ENCODE results near the gene MDK. TPM values are rescaled to one million over a fixed set of nuclear protein-coding genes. Genes with fewer than 3 reads are reported as not detected.

The MDK gene
- total and polyA plus RNA-seq, 2 of the 4 experiments (the other 2 are of a cell fraction) = 25.8 to 377 TPM

DNA sequence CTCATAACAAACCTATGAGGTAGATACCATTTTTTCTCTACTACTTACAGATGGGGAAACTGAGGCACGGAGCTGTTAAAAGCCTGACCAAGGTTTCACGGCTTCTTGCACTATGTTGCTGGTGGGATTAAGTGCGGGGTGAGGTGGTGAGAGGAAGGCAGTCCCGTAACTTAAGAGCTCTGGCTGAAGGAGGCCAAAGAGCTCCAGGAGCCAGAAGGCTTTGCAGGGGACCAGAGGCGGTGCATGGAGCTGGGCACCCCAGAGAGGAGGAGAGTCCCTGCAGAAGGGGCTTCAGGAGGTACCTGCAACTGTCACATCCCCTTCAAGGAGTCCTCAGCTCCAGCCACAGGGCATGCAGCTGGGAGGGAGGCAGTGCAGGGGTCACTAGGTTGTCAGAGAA, 6.0 kb downstream of the MDK start:
- Histone ChIP-seq H3K27me3 (ENCODE audit: control insufficient read depth, insufficient read depth, low read length) (peaks cover 33% of the 10 kb centered on the region), H2AK5ac (ENCODE audit: low read depth, low read length) (no peak overlapping the region), H3K14ac (replicated peaks; ENCODE audit: low read depth, low read length) (no peak overlapping the region), H2AK9ac (replicated peaks; ENCODE audit: low read depth, low read length, poor library complexity) (no peak overlapping the region), H2BK20ac (ENCODE audit: low read depth, low read length) (no peak overlapping the region), H3K36me3 (ENCODE audit: control insufficient read depth, insufficient read depth, low read length) (no peaks in the 10 kb centered on the region), H2BK15ac (ENCODE audit: low read depth, low read length) (no peak overlapping the region), H2BK120ac (ENCODE audit: low read depth, low read length) (no peak overlapping the region), H4K91ac (ENCODE audit: insufficient read depth, low read depth, low read length) (no peak overlapping the region), H4K5ac (ENCODE audit: low read depth, low read length) (no peak overlapping the region), H2BK5ac (ENCODE audit: low read depth, low read length, poor library complexity, severe bottlenecking) (no peak overlapping the region), H3K9me1 (ENCODE audit: insufficient read depth, low read length) (0 out of 2 replicates have a peak, but pooled peaks cover 5% of the 10 kb centered on the region), H3K4ac (ENCODE audit: low read depth, low read length) (no peak overlapping the region), H3K56ac (ENCODE audit: extremely low read depth, insufficient read depth, low read length) (no peak overlapping the region), H3K9me3 (ENCODE audit: control insufficient read depth, insufficient read depth, low read length) (no peaks in the 10 kb centered on the region), H4K20me1 (ENCODE audit: insufficient read depth, low read length) (peaks cover 10% of the 10 kb centered on the region), H3K4me3 (ENCODE audit: insufficient read depth, low read depth, low read length) (no peak overlapping the region), H3K4me1 (ENCODE audit: control insufficient read depth, insufficient read depth, low read length) (peaks cover 12% of the 10 kb centered on the region; the same call in 1 of the 2 replicates), H3K18ac (ENCODE audit: low read depth, low read length) (no peak overlapping the region), H3K4me2 (ENCODE audit: low read depth, low read length) (no peak overlapping the region), H3K27ac (ENCODE audit: insufficient read depth, low read length) (no peak overlapping the region), H2AFZ (replicated peaks; ENCODE audit: low read length, poor library complexity) (no peak overlapping the region), H3K9ac (ENCODE audit: low read depth, low read length) (no peak overlapping the region), H3K79me1 (ENCODE audit: low read depth in 1 of 2, low read length in 2 of 2) (peaks cover 0 to 11% of the 10 kb centered on the region in 2 experiments; a peak in 2 of 4 replicates), H3K23ac (ENCODE audit: low read depth, low read length) (no peak overlapping the region), H4K8ac (ENCODE audit: low read depth in 2 of 2, low read length in 2 of 2) (no peak overlapping the region)
- intact Hi-C loops (cut with micrococcal nuclease) (loop anchor here (10.0 kb wide), 1 partner anchor 297 kb away; no protein-coding TSS in a partner anchor), in situ Hi-C loops (cut with MboI; ENCODE audit: low sequenced_read_pairs) (no loop called here), dilution Hi-C loops (cut with HindIII; ENCODE audit: low sequenced_read_pairs, unreplicated experiment) (no loop called here)
- CTCF ChIA-PET = interaction anchor here (0.6 to 1.6 kb wide), 3 partner anchors 135 to 261 kb away, joined by 3 read pairs; no protein-coding TSS in a partner anchor
- no peak for ATAC-seq (ENCODE audit: low read depth)
- no TSS peak for BruUV-seq (replicated peaks)
- TF ChIP-seq MAZ (IDR thresholded peaks at IDR 0.05; ENCODE audit: borderline replicate concordance, low read depth, low read length) (no peak), NFE2L2 (IDR thresholded peaks at IDR 0.05; ENCODE audit: low read depth, low read length) (no peak), RAD21 (IDR thresholded peaks at IDR 0.05; ENCODE audit: low read length) (no peak)
- no CpG with 5 or more reads among the region's 5 CpGs for WGBS, 2 experiments (ENCODE audit: extremely low coverage in 2 of 2, insufficient read length in 1 of 2)
- POLR2A ChIA-PET (ENCODE audit: unreplicated experiment) = no interaction called here
- DNase-seq = no peak

Measured in IMR-90 (cell line).